Right lobe of liver (tissue), 4 donors: ENCODE results near the gene E2F6.

ENCODE experiments used
- POLR2A ChIP-seq: fragments of 450-650 bp; IDR thresholded peaks from one replicate; pipeline ENCODE4 v1.6.1; 2017; ENCODE audit warnings: antibody characterized with exemption, mild to moderate bottlenecking
- TF ChIP-seq, protein P1 (sequence below), 4 donors: fragments of 200-600 bp in 3 of 4; fragments of 450-650 bp in 1 of 4; IDR thresholded peaks; one replicate each; pipeline versions ENCODE4 v1.5.1 to v1.8.0; 2016 to 2022; ENCODE audit warnings: antibody characterized with exemption in 4 of 4, mild to moderate bottlenecking in 2 of 4
- donor health status: DM: no; HTN: no; CAD: no.
- donor health status: DM: no; HTN: no; CAD: no.
- donor health status: DM: no; HTN: yes; CAD: no.

DNA sequence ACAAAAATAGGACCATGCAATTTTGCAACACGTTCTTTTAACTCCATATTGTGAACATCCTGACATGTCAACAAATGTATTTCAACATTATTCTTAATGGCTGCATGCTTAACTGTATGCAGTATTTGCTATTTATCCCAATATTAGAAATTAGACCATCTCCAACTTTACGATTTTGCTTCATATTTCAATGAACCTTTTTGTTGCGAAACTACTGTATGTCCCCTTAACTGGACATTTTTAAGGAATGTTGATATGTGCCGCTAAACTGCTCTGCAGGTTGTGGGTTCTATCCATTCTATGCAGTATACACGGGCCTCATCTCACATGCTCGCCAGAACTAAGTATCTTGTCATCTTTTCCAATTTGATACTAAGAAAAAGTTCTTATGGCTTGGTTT lies 11.1 kb downstream of the E2F6 start:
- no peak for TF ChIP-seq POLR2A
- TF ChIP-seq, protein P1, sequence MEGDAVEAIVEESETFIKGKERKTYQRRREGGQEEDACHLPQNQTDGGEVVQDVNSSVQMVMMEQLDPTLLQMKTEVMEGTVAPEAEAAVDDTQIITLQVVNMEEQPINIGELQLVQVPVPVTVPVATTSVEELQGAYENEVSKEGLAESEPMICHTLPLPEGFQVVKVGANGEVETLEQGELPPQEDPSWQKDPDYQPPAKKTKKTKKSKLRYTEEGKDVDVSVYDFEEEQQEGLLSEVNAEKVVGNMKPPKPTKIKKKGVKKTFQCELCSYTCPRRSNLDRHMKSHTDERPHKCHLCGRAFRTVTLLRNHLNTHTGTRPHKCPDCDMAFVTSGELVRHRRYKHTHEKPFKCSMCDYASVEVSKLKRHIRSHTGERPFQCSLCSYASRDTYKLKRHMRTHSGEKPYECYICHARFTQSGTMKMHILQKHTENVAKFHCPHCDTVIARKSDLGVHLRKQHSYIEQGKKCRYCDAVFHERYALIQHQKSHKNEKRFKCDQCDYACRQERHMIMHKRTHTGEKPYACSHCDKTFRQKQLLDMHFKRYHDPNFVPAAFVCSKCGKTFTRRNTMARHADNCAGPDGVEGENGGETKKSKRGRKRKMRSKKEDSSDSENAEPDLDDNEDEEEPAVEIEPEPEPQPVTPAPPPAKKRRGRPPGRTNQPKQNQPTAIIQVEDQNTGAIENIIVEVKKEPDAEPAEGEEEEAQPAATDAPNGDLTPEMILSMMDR (IDR thresholded peaks at IDR 0.05): no peak
